AG09309 (cell line): ENCODE measurements around the gene PRMT1.
A peak's percentile ranks its signal among the peaks of the same experiment; 100 is the strongest.
"Not testable (repeated sequence)": the region's sequence is repeated elsewhere in the genome, so short reads cannot be mapped to it uniquely, and the experiment has no call there.

ENCODE experiments used
- DNase-seq: peaks from one replicate; pipeline ENCODE4 v3.0.0-alpha.2; 2010; ENCODE audit warnings: low read depth
- H3K4me3 ChIP-seq: 2 replicates; pipeline ENCODE4 v1.5.1; 2011; ENCODE audit warnings: mild to moderate bottlenecking, low read depth, low read length, moderate library complexity; ENCODE audit not compliant: control insufficient read depth
- CTCF ChIP-seq: IDR thresholded peaks from 2 replicates; pipeline ENCODE4 v1.5.1; 2011; ENCODE audit warnings: mild to moderate bottlenecking, low read depth, low read length, inconsistent platforms; ENCODE audit not compliant: insufficient read depth, control insufficient read depth; ENCODE audit errors: missing control alignments

The PRMT1 gene

DNA sequence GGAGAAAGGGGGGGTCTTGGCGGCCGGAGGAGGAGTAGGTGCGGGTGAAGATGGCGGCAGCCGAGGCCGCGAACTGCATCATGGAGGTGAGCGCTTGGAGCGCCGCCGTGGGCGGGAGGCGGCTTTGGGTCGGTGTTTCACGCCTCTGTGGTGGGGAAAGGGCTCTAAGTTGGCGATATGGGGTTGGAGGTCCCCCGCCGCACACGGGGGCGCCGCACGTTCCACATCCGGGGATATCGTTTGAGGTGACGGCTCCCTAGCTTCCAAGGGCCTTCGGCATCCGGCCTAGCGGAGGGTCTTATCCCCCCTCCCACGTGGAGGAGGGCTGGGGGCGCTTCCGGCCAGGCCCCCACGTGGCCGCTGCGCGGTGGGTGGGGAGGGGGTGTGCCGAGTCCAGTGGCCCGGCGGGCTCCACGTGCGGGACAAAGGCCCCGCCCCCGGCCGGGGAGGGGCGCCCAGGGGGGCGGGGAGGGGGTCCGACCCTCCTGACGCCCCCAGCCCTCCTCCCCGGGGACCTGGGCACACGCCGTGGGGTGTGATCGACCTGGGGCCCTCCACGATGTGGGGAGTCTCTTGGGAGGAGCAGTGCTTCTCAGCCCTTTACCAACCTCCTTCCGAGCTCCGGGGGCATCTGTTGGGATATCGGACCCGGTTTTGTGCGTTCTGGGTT, at the start of gene PRMT1:
PRMT1 (plus strand) TSS at position 41 of the 670 bp plus-strand sequence; CDS start at position 51, 10 bp downstream.
- H3K4me3 ChIP-seq, result peak within 1 kb of the TSS; percentile 97
- no peak for DNase-seq
- no peak for TF ChIP-seq CTCF

DNA sequence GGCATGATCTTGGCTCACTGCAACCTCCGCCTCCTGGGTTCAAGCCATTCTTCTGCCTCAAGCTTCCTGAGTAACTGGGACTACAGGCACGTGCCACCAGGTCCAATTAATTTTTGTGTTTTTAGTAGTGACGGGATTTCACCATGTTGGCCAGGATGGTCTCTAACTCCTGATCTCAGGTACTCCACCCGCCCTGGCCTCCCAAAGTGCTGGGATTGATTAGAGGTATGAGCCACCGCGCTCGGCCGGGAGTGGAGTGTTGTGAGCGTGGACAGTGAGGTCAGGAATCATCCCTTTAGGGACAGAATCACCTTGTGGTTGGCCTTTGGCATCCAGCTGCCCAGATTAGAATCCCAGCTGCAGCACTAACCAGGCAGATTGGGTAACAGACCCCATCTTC, 47.4 kb upstream of the PRMT1 start:
- no peak for DNase-seq
- TF ChIP-seq CTCF, result no peak
- H3K4me3 ChIP-seq, result no peak overlapping the region

DNA sequence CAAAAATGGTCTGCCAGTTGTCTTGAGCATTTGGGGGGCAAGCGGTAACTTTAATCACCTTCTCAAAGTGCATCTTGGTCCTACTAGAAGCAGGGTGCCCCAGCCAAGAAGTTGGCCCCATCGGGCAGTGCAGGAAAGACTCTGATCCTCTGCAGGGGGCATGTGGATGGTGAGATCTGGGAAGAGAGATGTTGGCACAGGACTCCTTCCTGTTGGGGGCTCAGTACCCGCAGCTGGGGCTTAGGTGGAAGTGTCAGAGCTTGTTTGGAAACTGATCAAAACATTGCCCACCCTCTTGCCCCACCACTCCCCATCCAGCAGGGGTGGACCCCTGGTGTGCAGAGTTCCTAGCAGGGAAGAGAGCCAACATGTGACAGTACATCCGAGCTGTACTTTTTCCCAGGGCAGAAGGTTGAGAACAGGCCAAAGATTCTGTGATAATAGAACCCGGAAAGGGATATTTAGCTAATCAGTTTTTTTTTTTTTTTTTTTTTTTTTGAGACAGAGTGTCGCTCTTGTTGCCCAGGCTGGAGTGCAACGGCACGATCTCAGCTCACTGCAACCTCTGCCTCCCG, 46.0 kb upstream of the PRMT1 start:
- no peak for DNase-seq
- H3K4me3 ChIP-seq, result no peak overlapping the region
- TF ChIP-seq CTCF, result no peak

- no peak for TF ChIP-seq CTCF
- no peak for DNase-seq
- no peak overlapping the region for H3K4me3 ChIP-seq
Observed at GRCh38 chr19:49631610-49632192, 45.4 kb upstream of the PRMT1 start.

DNA sequence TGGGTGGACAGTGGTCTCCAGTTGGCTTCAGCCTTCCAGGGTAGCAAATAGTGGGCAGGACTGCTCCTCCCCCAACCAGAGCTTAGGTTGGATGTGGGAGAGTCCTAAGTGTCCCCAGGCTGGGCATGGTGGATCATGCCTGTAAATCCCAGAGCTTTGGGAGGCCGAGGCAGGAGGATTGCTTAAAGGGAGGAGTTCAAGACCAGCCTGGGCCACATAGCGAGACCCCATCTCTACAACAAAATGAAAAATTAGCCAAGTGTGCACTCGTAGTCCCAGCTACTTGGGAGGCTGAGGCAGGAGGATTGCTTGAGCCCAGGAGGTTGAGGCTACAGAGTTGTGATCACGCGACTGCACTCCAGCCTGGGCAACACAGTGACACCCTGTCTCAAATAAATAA, 44.5 kb upstream of the PRMT1 start:
- H3K4me3 ChIP-seq, result no peak overlapping the region
- DNase-seq, result no peak
- TF ChIP-seq CTCF, result no peak

DNA sequence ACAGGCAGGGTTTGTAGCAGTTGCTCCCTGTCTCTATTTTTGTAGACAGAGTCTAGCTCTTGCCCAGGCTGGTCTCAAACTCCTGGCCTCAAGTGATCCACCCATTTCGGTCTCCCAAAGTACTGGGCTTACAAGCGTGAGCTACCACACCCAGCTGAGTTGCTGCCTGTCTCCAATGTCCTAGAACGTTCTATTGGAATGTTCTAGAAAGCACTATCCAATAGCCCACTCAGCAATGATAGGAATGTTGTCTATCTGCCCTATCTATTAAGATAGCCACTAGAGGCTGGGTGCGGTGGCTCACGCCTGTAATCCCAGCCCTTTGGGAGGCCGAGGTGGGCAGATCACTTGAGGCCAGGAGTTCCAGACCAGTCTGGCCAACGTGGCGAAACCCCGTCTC, 43.8 kb upstream of the PRMT1 start:
- DNase-seq, H3K4me3 ChIP-seq: not testable (repeated sequence)

- DNase-seq, result no peak
- H3K4me3 ChIP-seq, result no peak overlapping the region
- no peak for TF ChIP-seq CTCF
Observed at GRCh38 chr19:49635530-49636232, 41.4 kb upstream of the PRMT1 start.
